HG02759 (cell line): ENCODE data around the gene PCDHB7.
"Not testable (repeated sequence)": the region's sequence is repeated elsewhere in the genome, so short reads cannot be mapped to it uniquely, and the experiment has no call there.

Experiments
- ATAC-seq: cut with Tn5 transposase; IDR thresholded peaks from one replicate; pipeline ENCODE4 v1.9.1; 2021; ENCODE audit warnings: mild to moderate bottlenecking, moderate library complexity; ENCODE audit not compliant: unreplicated experiment

The PCDHB7 gene

GRCh38 chr5:141223112-141223783 lies 50.8 kb downstream of the PCDHB7 start, which contains the start of gene PCDHB14:
Gene PCDHB14, plus strand, starts transcription at chr5:141223343. Its CDS starts 163 bp downstream, at chr5:141223506.
- no peak for ATAC-seq

- ATAC-seq: not testable (repeated sequence)
These were observed 52.4 kb downstream of the PCDHB7 start for GRCh38 chr5:141224844-141225243.

GRCh38 chr5:141225421-141225820 lies 53.0 kb downstream of the PCDHB7 start:
- ATAC-seq: not testable (repeated sequence)
